Muscle layer of colon (tissue), 2 donors: Measurements from ENCODE around the gene RAB40C.

Experiments used
- H3K27ac ChIP-seq: one replicate; pipeline ENCODE4 v1.7.0; 2013; ENCODE audit warnings: low read depth, mild to moderate bottlenecking, low read length, moderate library complexity
- H3K27me3 ChIP-seq, 2 donors: one replicate each; pipeline ENCODE4 v1.7.0; 2013; ENCODE audit warnings: low read length in 2 of 2, mild to moderate bottlenecking in 2 of 2; ENCODE audit not compliant: insufficient read depth in 2 of 2, control insufficient read depth in 1 of 2
- H3K36me3 ChIP-seq: one replicate; pipeline ENCODE4 v1.7.0; 2013; ENCODE audit warnings: mild to moderate bottlenecking, low read length; ENCODE audit not compliant: insufficient read depth
- H3K4me1 ChIP-seq: one replicate; pipeline ENCODE4 v1.7.0; 2013; ENCODE audit warnings: mild to moderate bottlenecking, low read length; ENCODE audit not compliant: insufficient read depth
- H3K4me3 ChIP-seq, 2 donors: one replicate each; pipeline ENCODE4 v1.7.0; 2013; ENCODE audit warnings: low read length in 2 of 2, low read depth in 1 of 2, mild to moderate bottlenecking in 1 of 2, moderate library complexity in 1 of 2
- H3K9ac ChIP-seq: one replicate; pipeline ENCODE4 v1.7.0; 2013; ENCODE audit warnings: low read length
- H3K9me3 ChIP-seq: one replicate; pipeline ENCODE4 v1.7.0; 2013; ENCODE audit warnings: mild to moderate bottlenecking, low read length
- donor health status: abdominal sarcoma.
- donor health status: Adenocarcinoma of cecum.

The RAB40C gene

GRCh38 chr16:615122-615521 lies 25.3 kb downstream of the RAB40C start:
- Histone ChIP-seq H3K36me3 (no peaks in the 10 kb centered on the region), H3K9ac (no peak overlapping the region), H3K9me3 (no peaks in the 10 kb centered on the region), H3K27ac (no peak overlapping the region), H3K27me3 (no peaks in the 10 kb centered on the region), H3K4me3 (no peak overlapping the region), H3K4me1 (no peaks in the 10 kb centered on the region)

- Histone ChIP-seq H3K4me1 (peaks cover 4% of the 10 kb centered on the region), H3K27ac (no peak overlapping the region), H3K4me3 (no peak overlapping the region), H3K9me3 (no peaks in the 10 kb centered on the region), H3K36me3 (no peaks in the 10 kb centered on the region), H3K9ac (no peak overlapping the region), H3K27me3 (no peaks in the 10 kb centered on the region)
Observed at GRCh38 chr16:616733-617586, 27.1 kb downstream of the RAB40C start.

GRCh38 chr16:617855-618254 lies 28.0 kb downstream of the RAB40C start:
- Histone ChIP-seq H3K36me3 (no peaks in the 10 kb centered on the region), H3K9ac (no peak overlapping the region), H3K4me1 (peaks cover 4% of the 10 kb centered on the region), H3K4me3 (no peak overlapping the region), H3K27ac (no peak overlapping the region), H3K27me3 (no peaks in the 10 kb centered on the region), H3K9me3 (no peaks in the 10 kb centered on the region)

- Histone ChIP-seq H3K36me3 (no peaks in the 10 kb centered on the region), H3K27me3 (no peaks in the 10 kb centered on the region), H3K27ac (no peak overlapping the region), H3K9me3 (no peaks in the 10 kb centered on the region), H3K9ac (no peak overlapping the region), H3K4me1 (peaks cover 4% of the 10 kb centered on the region), H3K4me3 (no peak overlapping the region)
Observed at GRCh38 chr16:619476-620100, 29.7 kb downstream of the RAB40C start.

GRCh38 chr16:620700-621525 lies 31.0 kb downstream of the RAB40C start:
- no peak overlapping the region for H3K9ac ChIP-seq
- no peak overlapping the region for H3K4me3 ChIP-seq
- no peak overlapping the region for H3K27ac ChIP-seq
- H3K9me3 ChIP-seq, result no peaks in the 10 kb centered on the region
- H3K36me3 ChIP-seq, result no peaks in the 10 kb centered on the region
- peaks cover 4% of the 10 kb centered on the region for H3K4me1 ChIP-seq
- no peaks in the 10 kb centered on the region for H3K27me3 ChIP-seq

- no peaks in the 10 kb centered on the region for H3K9me3 ChIP-seq
- no peak overlapping the region for H3K9ac ChIP-seq
- peaks cover 4% of the 10 kb centered on the region for H3K4me1 ChIP-seq
- no peak overlapping the region for H3K27ac ChIP-seq
- no peaks in the 10 kb centered on the region for H3K36me3 ChIP-seq
- H3K27me3 ChIP-seq, result no peaks in the 10 kb centered on the region
- H3K4me3 ChIP-seq, result no peak overlapping the region
Observed at GRCh38 chr16:621526-622105, 31.8 kb downstream of the RAB40C start.

- peaks cover 4% of the 10 kb centered on the region for H3K4me1 ChIP-seq
- H3K27ac ChIP-seq, result no peak overlapping the region
- no peak overlapping the region for H3K9ac ChIP-seq
- no peak overlapping the region for H3K4me3 ChIP-seq
- H3K36me3 ChIP-seq, result no peaks in the 10 kb centered on the region
- H3K27me3 ChIP-seq, result no peaks in the 10 kb centered on the region
- no peaks in the 10 kb centered on the region for H3K9me3 ChIP-seq
Observed at GRCh38 chr16:622920-623280, 33.0 kb downstream of the RAB40C start.

GRCh38 chr16:624526-625070 lies 34.7 kb downstream of the RAB40C start:
- no peaks in the 10 kb centered on the region for H3K27me3 ChIP-seq
- H3K27ac ChIP-seq, result no peak overlapping the region
- no peaks in the 10 kb centered on the region for H3K9me3 ChIP-seq
- no peak overlapping the region for H3K9ac ChIP-seq
- no peaks in the 10 kb centered on the region for H3K36me3 ChIP-seq
- H3K4me1 ChIP-seq, result peaks cover 4% of the 10 kb centered on the region
- no peak overlapping the region for H3K4me3 ChIP-seq

GRCh38 chr16:625117-625976 lies 35.5 kb downstream of the RAB40C start:
- Histone ChIP-seq H3K36me3 (no peaks in the 10 kb centered on the region), H3K4me1 (peaks cover 4% of the 10 kb centered on the region)

GRCh38 chr16:625977-626765 lies 36.3 kb downstream of the RAB40C start:
- H3K27me3 ChIP-seq, result peaks cover 0 to 6% of the 10 kb centered on the region in 2 donors
- H3K27ac ChIP-seq, result no peak overlapping the region
- no peak overlapping the region for H3K4me3 ChIP-seq
- no peaks in the 10 kb centered on the region for H3K36me3 ChIP-seq
- no peak overlapping the region for H3K9ac ChIP-seq
- H3K4me1 ChIP-seq, result peaks cover 4% of the 10 kb centered on the region
- no peaks in the 10 kb centered on the region for H3K9me3 ChIP-seq

More at GRCh38 chr16:625117-625976, 35.5 kb downstream of the RAB40C start:
- Histone ChIP-seq H3K27ac (no peak overlapping the region), H3K9me3 (no peaks in the 10 kb centered on the region), H3K9ac (no peak overlapping the region), H3K27me3 (no peaks in the 10 kb centered on the region), H3K4me3 (no peak overlapping the region)
